H1 (cell line): ENCODE data around the gene NEK2. TPM values are rescaled to one million over a fixed set of nuclear protein-coding genes. Genes with fewer than 3 reads are reported as not detected.
A peak's percentile ranks its signal among the peaks of the same experiment; 100 is the strongest.

ENCODE experiments used
- GABPA ChIP-seq: IDR thresholded peaks from 2 replicates; pipeline ENCODE4 v1.6.1; 2011; ENCODE audit warnings: mild to moderate bottlenecking, low read length, moderate library complexity, borderline replicate concordance; ENCODE audit not compliant: insufficient read depth
- GTF2F1 ChIP-seq: IDR thresholded peaks from 2 replicates; pipeline ENCODE4 v1.6.1; 2012; ENCODE audit warnings: low read depth, low read length, improper control_type of control experiment, borderline replicate concordance
- JUND ChIP-seq: IDR thresholded peaks from 2 replicates; pipeline ENCODE4 v1.6.1; 2011; ENCODE audit warnings: mild to moderate bottlenecking, improper control_type of control experiment, low read length
- SIX5 ChIP-seq: IDR thresholded peaks from 2 replicates; pipeline ENCODE4 v1.6.1; 2011; ENCODE audit warnings: mild to moderate bottlenecking, low read depth, low read length
- polyA plus RNA-seq, 7 experiments: library from polyadenylated mRNA; depleted of rRNA in 3 of 7; stranded (reverse) in 5 of 7; unstranded in 2 of 7; fragments of >200 nt in 5 of 7; fragments of 200-250 nt in 2 of 7; gene quantifications; 1 replicate in 5 of 7; 2 replicates in 1 of 7; 4 replicates in 1 of 7; pipeline versions ENCODE4 v1.2.1 to v1.2.3, GENCODE V29; 2011 to 2013; ENCODE audit warnings: missing spikeins in 2 of 7, mixed read lengths in 2 of 7
- total RNA-seq: library from RNA; stranded (reverse); fragmentation: NEBNext Ultra II Directional; extraction: Animal tissue kit (Norgen Biotek cat#: 25700); gene quantifications from 2 replicates; pipeline ENCODE4 v1.2.1, GENCODE V29; 2021
- TF ChIP-seq, protein P1 (sequence below): fragments of 300-600 bp; sonication (generic); IDR thresholded peaks from 2 replicates; pipeline ENCODE4 v1.7.1; 2012; ENCODE audit warnings: low read length, moderate library complexity, mild to moderate bottlenecking, inconsistent platforms; ENCODE audit not compliant: insufficient replicate concordance

Gene NEK2
- total and polyA plus RNA-seq, 2 of the 8 experiments (the other 6 are each of a cell fraction or from before 2014, with no cell fraction given) = 8.4 to 22.9 TPM

DNA sequence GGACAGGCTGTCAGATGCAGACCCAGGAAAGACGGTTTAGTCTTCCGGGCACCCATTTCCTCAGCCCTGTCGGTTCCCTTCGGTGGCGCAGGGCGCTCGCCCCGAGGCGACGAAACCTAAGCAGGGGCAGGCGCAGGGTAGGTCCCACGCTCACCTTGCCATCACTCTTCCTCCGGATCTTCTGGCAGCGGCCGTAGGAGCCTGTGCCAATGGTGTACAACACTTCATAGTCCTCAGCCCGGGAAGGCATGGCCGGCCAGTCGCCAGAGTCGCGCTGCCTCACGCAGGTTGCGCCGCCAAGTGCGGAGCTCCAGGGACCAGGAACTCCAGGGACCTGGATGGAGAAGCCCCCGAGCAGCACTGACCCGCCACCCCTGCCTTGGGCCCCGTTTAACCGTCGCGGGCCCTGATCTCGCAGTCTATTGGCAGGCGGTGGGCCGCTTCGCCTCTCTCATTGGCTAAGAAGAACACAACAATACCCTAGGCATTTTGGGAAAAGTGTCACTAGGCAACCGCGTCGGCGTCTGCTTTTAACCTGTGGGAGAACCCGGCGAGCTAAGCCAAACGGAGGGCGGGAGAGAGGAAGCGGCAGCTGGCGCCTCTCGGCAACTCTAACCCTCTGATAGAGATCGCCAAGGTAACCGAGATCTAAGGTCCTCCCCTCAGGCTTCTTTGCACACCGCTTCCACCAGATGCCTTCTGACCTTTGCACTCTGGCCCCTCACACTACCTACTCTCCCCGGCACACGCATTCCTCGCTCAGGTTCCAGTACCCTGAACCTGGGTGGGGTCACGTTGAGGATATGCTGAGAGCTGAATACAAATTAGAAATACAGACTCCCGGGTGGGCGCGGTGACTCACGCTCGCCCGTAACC is at the start of gene NEK2 (continued):
- TF ChIP-seq JUND (peak; percentile 100), SIX5 (no peak), GTF2F1 (no peak), GABPA (0 out of 2 replicates have a peak, but pooled peaks have one; percentile 69)
- TF ChIP-seq, protein P1, sequence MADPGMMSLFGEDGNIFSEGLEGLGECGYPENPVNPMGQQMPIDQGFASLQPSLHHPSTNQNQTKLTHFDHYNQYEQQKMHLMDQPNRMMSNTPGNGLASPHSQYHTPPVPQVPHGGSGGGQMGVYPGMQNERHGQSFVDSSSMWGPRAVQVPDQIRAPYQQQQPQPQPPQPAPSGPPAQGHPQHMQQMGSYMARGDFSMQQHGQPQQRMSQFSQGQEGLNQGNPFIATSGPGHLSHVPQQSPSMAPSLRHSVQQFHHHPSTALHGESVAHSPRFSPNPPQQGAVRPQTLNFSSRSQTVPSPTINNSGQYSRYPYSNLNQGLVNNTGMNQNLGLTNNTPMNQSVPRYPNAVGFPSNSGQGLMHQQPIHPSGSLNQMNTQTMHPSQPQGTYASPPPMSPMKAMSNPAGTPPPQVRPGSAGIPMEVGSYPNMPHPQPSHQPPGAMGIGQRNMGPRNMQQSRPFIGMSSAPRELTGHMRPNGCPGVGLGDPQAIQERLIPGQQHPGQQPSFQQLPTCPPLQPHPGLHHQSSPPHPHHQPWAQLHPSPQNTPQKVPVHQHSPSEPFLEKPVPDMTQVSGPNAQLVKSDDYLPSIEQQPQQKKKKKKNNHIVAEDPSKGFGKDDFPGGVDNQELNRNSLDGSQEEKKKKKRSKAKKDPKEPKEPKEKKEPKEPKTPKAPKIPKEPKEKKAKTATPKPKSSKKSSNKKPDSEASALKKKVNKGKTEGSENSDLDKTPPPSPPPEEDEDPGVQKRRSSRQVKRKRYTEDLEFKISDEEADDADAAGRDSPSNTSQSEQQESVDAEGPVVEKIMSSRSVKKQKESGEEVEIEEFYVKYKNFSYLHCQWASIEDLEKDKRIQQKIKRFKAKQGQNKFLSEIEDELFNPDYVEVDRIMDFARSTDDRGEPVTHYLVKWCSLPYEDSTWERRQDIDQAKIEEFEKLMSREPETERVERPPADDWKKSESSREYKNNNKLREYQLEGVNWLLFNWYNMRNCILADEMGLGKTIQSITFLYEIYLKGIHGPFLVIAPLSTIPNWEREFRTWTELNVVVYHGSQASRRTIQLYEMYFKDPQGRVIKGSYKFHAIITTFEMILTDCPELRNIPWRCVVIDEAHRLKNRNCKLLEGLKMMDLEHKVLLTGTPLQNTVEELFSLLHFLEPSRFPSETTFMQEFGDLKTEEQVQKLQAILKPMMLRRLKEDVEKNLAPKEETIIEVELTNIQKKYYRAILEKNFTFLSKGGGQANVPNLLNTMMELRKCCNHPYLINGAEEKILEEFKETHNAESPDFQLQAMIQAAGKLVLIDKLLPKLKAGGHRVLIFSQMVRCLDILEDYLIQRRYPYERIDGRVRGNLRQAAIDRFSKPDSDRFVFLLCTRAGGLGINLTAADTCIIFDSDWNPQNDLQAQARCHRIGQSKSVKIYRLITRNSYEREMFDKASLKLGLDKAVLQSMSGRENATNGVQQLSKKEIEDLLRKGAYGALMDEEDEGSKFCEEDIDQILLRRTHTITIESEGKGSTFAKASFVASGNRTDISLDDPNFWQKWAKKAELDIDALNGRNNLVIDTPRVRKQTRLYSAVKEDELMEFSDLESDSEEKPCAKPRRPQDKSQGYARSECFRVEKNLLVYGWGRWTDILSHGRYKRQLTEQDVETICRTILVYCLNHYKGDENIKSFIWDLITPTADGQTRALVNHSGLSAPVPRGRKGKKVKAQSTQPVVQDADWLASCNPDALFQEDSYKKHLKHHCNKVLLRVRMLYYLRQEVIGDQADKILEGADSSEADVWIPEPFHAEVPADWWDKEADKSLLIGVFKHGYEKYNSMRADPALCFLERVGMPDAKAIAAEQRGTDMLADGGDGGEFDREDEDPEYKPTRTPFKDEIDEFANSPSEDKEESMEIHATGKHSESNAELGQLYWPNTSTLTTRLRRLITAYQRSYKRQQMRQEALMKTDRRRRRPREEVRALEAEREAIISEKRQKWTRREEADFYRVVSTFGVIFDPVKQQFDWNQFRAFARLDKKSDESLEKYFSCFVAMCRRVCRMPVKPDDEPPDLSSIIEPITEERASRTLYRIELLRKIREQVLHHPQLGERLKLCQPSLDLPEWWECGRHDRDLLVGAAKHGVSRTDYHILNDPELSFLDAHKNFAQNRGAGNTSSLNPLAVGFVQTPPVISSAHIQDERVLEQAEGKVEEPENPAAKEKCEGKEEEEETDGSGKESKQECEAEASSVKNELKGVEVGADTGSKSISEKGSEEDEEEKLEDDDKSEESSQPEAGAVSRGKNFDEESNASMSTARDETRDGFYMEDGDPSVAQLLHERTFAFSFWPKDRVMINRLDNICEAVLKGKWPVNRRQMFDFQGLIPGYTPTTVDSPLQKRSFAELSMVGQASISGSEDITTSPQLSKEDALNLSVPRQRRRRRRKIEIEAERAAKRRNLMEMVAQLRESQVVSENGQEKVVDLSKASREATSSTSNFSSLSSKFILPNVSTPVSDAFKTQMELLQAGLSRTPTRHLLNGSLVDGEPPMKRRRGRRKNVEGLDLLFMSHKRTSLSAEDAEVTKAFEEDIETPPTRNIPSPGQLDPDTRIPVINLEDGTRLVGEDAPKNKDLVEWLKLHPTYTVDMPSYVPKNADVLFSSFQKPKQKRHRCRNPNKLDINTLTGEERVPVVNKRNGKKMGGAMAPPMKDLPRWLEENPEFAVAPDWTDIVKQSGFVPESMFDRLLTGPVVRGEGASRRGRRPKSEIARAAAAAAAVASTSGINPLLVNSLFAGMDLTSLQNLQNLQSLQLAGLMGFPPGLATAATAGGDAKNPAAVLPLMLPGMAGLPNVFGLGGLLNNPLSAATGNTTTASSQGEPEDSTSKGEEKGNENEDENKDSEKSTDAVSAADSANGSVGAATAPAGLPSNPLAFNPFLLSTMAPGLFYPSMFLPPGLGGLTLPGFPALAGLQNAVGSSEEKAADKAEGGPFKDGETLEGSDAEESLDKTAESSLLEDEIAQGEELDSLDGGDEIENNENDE = no peak
